ENCODE data around the gene PABPC3.

PABPC3 gene

GRCh38 chr13:25097426-25097825, 1.5 kb downstream of the PABPC3 start:
- TF ChIP-seq ZC3H10 (CRISPR knock-in tag; IDR thresholded peaks at IDR 0.05) (no peak), OSR1 (CRISPR knock-in tag; IDR thresholded peaks at IDR 0.05) (no peak), ZFP3 (CRISPR knock-in tag; IDR thresholded peaks at IDR 0.05) (no peak), PATZ1 (CRISPR knock-in tag; IDR thresholded peaks at IDR 0.05; ENCODE audit: borderline replicate concordance) (no peak)

GRCh38 chr13:25103711-25104110, 7.8 kb downstream of the PABPC3 start:
- ATAC-seq: no peak
- no peak for TF ChIP-seq ARNTL (CRISPR knock-in tag; IDR thresholded peaks at IDR 0.05; ENCODE audit: borderline replicate concordance, low read depth)

More at GRCh38 chr13:25097426-25097825, 1.5 kb downstream of the PABPC3 start:
- ATAC-seq: no peak

- no peak for ATAC-seq
- TF ChIP-seq RARB (CRISPR knock-in tag; IDR thresholded peaks at IDR 0.05): no peak
- no peak for TF ChIP-seq ZC3H10 (CRISPR knock-in tag; IDR thresholded peaks at IDR 0.05)
- TF ChIP-seq ZNF565 (CRISPR knock-in tag; conservative IDR thresholded peaks at IDR 0.05; ENCODE audit: low read depth): no peak
- TF ChIP-seq BACH2 (CRISPR knock-in tag; IDR thresholded peaks at IDR 0.05; ENCODE audit: borderline replicate concordance): no peak
- no peak for TF ChIP-seq ZFP30 (CRISPR knock-in tag; IDR thresholded peaks at IDR 0.05)
- TF ChIP-seq ESRRG (CRISPR knock-in tag; IDR thresholded peaks at IDR 0.05): no peak
- no peak for TF ChIP-seq POU6F1 (CRISPR knock-in tag; IDR thresholded peaks at IDR 0.05; ENCODE audit: borderline replicate concordance, low read depth)
Observed at GRCh38 chr13:25109341-25109740, 13.4 kb downstream of the PABPC3 start.

- TF ChIP-seq GLIS3 (CRISPR knock-in tag; IDR thresholded peaks at IDR 0.05) (no peak), OSR1 (CRISPR knock-in tag; IDR thresholded peaks at IDR 0.05) (no peak), ISL1 (CRISPR knock-in tag; IDR thresholded peaks at IDR 0.05) (no peak)
- ATAC-seq: no peak
Observed at GRCh38 chr13:25110956-25111584, 15.1 kb downstream of the PABPC3 start.

GRCh38 chr13:25111585-25111956, 15.6 kb downstream of the PABPC3 start:
- no peak for ATAC-seq
- TF ChIP-seq GLIS3 (CRISPR knock-in tag; IDR thresholded peaks at IDR 0.05) (no peak), TSHZ2 (CRISPR knock-in tag; IDR thresholded peaks at IDR 0.05) (no peak), CREB5 (CRISPR knock-in tag; IDR thresholded peaks at IDR 0.05; ENCODE audit: low read depth) (no peak), BACH2 (CRISPR knock-in tag; IDR thresholded peaks at IDR 0.05; ENCODE audit: borderline replicate concordance) (no peak), TCF4 (CRISPR knock-in tag; IDR thresholded peaks at IDR 0.05; ENCODE audit: borderline replicate concordance) (no peak), PATZ1 (CRISPR knock-in tag; IDR thresholded peaks at IDR 0.05; ENCODE audit: borderline replicate concordance) (no peak), ESRRG (CRISPR knock-in tag; IDR thresholded peaks at IDR 0.05) (no peak), SNAI2 (CRISPR knock-in tag; IDR thresholded peaks at IDR 0.05) (no peak), ZNF565 (CRISPR knock-in tag; conservative IDR thresholded peaks at IDR 0.05; ENCODE audit: low read depth) (no peak), ZNF70 (CRISPR knock-in tag; IDR thresholded peaks at IDR 0.05) (no peak)
